Small intestine (tissue), 16 donors: ENCODE results near the gene IMPDH1. TPM values are rescaled to one million over a fixed set of nuclear protein-coding genes. Genes with fewer than 3 reads are reported as not detected.
A peak's percentile ranks its signal among the peaks of the same experiment; 100 is the strongest.
"Not testable (repeated sequence)": the region's sequence is repeated elsewhere in the genome, so short reads cannot be mapped to it uniquely, and the experiment has no call there.

Experiments
- DNase-seq, 2 donors: peaks; one replicate each; pipeline versions ENCODE4 v3.0.0 to v3.0.0-alpha.2; 2013
- FAIRE-seq: peaks from 2 replicates; lab custom pipeline; 2012; peaks lifted over from hg19 to GRCh38; lab: Jason Lieb, UNC
- H3K27ac ChIP-seq, 3 donors: one replicate each; pipeline ENCODE4 v1.5.1; 2013; ENCODE audit warnings: low read length in 2 of 3, mild to moderate bottlenecking in 2 of 3, control low read depth in 1 of 3, inconsistent platforms in 1 of 3, low read depth in 1 of 3, moderate library complexity in 1 of 3
- H3K27me3 ChIP-seq, 3 donors: one replicate each; pipeline ENCODE4 v1.6.1; 2013; ENCODE audit warnings: low read length in 3 of 3, inconsistent platforms in 1 of 3; ENCODE audit not compliant: control insufficient read depth in 3 of 3, insufficient read depth in 3 of 3
- H3K36me3 ChIP-seq, 3 donors: one replicate each; pipeline ENCODE4 v1.6.1; 2013; ENCODE audit warnings: low read length in 3 of 3, inconsistent platforms in 1 of 3, low read depth in 1 of 3, mild to moderate bottlenecking in 1 of 3, moderate library complexity in 1 of 3; ENCODE audit not compliant: control insufficient read depth in 3 of 3, insufficient read depth in 2 of 3
- H3K4me1 ChIP-seq, 3 donors: one replicate each; pipeline ENCODE4 v1.6.1; 2013; ENCODE audit warnings: low read length in 2 of 3, inconsistent platforms in 1 of 3, low read depth in 1 of 3, mild to moderate bottlenecking in 1 of 3, moderate library complexity in 1 of 3; ENCODE audit not compliant: control insufficient read depth in 3 of 3, insufficient read depth in 2 of 3
- H3K4me3 ChIP-seq, 3 donors: one replicate each; pipeline ENCODE4 v1.5.1; 2013; ENCODE audit warnings: low read length in 3 of 3, control low read depth in 1 of 3, inconsistent platforms in 1 of 3, low read depth in 1 of 3, mild to moderate bottlenecking in 1 of 3, moderate library complexity in 1 of 3
- H3K9me3 ChIP-seq, 2 donors: one replicate each; pipeline ENCODE4 v1.6.1; 2013; ENCODE audit warnings: low read depth in 1 of 2, low read length in 1 of 2; ENCODE audit not compliant: control insufficient read depth in 2 of 2, insufficient read depth in 1 of 2
- WGBS, 3 donors: extraction: QIAGEN DNeasy Blood & Tissue Kit; methylation state at CpG; one replicate each; pipeline ENCODE4 v1.1.7; 2013; 5-methylcytosine and 5-hydroxymethylcytosine counted together
- long read RNA-seq, 10 donors: transcript quantifications; one replicate each; lab custom pipeline, GENCODE V29; 2026
- polyA plus RNA-seq, 4 donors: library from polyadenylated mRNA; stranded (reverse) in 3 of 4; unstranded in 1 of 4; fragments of 200-250 nt in 3 of 4; fragments of 120-200 nt in 1 of 4; gene quantifications; one replicate each; pipeline versions ENCODE4 v1.2.1 to v1.2.3, GENCODE V29; 2013
- donor health status: healthy with polysubstance abuse.
- donor health status: control.
- donor health status: control.
- donor health status: Bipolar disorder and iron deficiency.
- donor health status: healthy.

The IMPDH1 gene
- polyA plus RNA-seq: 10 to 100 TPM in 3 of 4 donors, 1 to 10 TPM in 1; 4.5 to 19.0 (median 10.9) TPM
- long read RNA-seq, donor 1, partial matches to known transcripts: 0 of 1 reads
- long read RNA-seq, donor 1, other reads (novel, unspliced or antisense): 0 of 1 reads
- long read RNA-seq, donor 2: 0 reads
- long read RNA-seq, donor 3: 0 reads
- long read RNA-seq, donor 4: 0 reads
- long read RNA-seq, donor 5: 0 reads
- long read RNA-seq, donor 6: 0 reads
- long read RNA-seq, donor 7, partial matches to known transcripts: 5 of 6 reads
- long read RNA-seq, donor 7, other reads (novel, unspliced or antisense): 0 of 6 reads
- long read RNA-seq, donor 8, partial matches to known transcripts: 0 of 1 reads
- long read RNA-seq, donor 8, other reads (novel, unspliced or antisense): 0 of 1 reads
- long read RNA-seq, donor 9: 0 reads
- long read RNA-seq, donor 10, partial matches to known transcripts: 0 of 4 reads
- long read RNA-seq, donor 10, other reads (novel, unspliced or antisense): 0 of 4 reads

DNA sequence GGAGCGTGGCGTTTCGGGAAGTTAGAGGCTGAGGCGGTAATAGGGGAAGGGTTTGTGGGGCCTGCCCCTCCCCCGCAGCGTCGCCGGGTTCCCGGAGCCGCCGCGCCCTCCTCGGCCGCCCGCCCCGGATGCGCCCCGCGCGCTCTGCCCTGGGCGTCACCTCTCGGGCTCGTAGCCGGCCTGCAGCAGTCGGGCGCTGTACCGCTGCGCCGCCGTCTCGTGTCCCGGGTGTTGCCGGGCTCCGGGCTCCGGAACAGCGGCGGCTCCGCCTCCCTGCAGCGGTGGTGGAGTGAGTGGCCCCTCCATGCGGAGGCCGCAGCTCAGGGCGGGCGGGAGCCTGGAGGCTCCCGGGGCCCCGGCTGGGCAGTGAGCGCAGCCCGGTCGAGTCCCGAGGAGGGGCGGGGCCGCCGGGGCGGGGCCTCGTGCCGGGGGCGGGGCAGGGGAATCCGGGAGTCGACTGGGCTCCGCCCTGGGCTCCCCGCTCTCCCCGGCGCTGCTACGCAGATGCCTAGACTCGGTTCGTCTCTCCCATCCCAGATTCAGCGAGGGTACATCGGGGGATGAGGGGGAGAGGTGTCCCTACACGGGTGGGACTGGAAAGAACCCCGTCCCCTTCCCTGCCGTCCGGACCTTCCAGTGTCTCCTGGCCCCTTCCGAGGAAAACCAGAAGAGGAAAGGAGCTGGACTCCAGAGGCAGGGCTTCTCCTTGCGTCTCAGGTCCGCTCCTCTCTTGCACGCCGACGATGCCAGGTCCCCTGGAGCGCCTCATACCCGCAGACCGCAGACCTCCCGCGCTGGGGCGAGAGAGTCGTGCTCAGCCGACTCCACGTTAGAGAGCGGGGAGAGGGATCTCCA lies at the start of gene IMPDH1:
Gene IMPDH1 (minus strand): TSS at position 387 of the 855 bp plus-strand sequence. CDS start 81 bp downstream, at position 306.
- no peak for FAIRE-seq

DNA sequence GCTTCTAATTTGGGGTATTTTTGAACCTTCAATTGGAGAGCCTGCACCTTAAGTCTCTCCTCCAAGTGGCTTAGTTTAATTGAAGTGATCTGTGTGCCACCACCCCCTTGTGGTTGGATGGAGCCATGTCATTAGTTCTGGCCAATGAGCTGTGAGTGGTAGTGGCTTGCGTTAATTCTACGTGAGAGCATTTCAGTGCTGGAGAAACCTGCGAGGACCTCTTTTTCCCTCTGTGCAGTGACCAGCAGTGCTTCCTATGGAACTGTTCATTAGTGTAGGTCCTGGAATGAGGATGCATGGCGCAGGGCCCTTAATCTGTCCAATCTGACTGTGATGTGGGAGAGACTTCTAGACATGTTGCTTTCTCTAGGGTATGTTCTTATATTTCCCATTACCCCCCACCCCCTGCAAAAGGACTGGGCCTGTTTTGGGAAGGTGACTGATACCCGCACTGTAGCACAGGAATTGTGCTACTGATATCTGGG lies 49.7 kb upstream of the IMPDH1 start:
- 21 to 35% (median 31%) methylated on average over 5 of the region's 5 CpGs for WGBS, 3 donors
- Histone ChIP-seq H3K9me3 (no peaks in the 10 kb centered on the region), H3K27me3 (no peaks in the 10 kb centered on the region), H3K4me1 (peaks cover 0 to 15% (median 4%) of the 10 kb centered on the region in 3 donors), H3K4me3 (no peak overlapping the region), H3K27ac (no peak overlapping the region), H3K36me3 (peaks cover 0 to 8% (median 0%) of the 10 kb centered on the region in 3 donors)
- DNase-seq (peak; percentile 80 to 86), FAIRE-seq (no peak)

More for the DNA sequence above, at the start of gene IMPDH1:
- peaks cover 0 to 8% of the 10 kb centered on the region in 2 donors for H3K9me3 ChIP-seq
- WGBS, 3 donors: 0% methylated on average over 60 to 87 of the region's 87 CpGs
- DNase-seq: peak; percentile 80 to 92
- H3K4me1 ChIP-seq: peaks cover 0 to 19% (median 3%) of the 10 kb centered on the region in 3 donors
- H3K27ac ChIP-seq: peak within 1 kb of the TSS; percentile 53 to 85 (median 68)
- H3K27me3 ChIP-seq: peaks cover 0 to 26% (median 0%) of the 10 kb centered on the region in 3 donors
- no peaks in the 10 kb centered on the region for H3K36me3 ChIP-seq
- H3K4me3 ChIP-seq: peak within 1 kb of the TSS; percentile 64 to 65 (median 65)

DNA sequence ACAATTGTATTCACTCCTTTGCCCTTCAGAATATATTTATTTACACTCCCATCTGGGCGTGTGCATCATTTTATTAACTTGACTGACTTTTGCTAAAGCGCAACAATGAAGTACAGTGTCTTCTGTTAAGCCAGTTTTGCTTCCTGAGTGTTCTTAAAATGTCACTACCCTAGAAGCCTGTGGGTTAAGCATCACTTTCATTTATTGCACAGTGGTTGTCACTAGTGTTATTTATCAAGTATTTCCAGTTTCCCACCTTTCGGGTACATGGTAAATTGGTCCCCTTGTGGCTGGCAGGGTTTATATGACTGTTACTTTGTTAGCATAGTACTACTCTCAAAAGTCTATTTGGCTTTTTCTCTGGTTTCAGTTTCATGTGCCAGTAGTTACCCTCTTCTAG lies 49.2 kb upstream of the IMPDH1 start:
- H3K27me3 ChIP-seq: no peaks in the 10 kb centered on the region
- FAIRE-seq (no peak), DNase-seq (no peak)
- H3K4me3 ChIP-seq: no peak overlapping the region
- H3K27ac ChIP-seq: no peak overlapping the region
- H3K4me1 ChIP-seq: peaks cover 0 to 20% (median 5%) of the 10 kb centered on the region in 3 donors
- peaks cover 0 to 8% (median 0%) of the 10 kb centered on the region in 3 donors for H3K36me3 ChIP-seq
- H3K9me3 ChIP-seq: no peaks in the 10 kb centered on the region
- WGBS, 3 donors: 31 to 46% (median 32%) methylated on average over 3 of the region's 3 CpGs

DNA sequence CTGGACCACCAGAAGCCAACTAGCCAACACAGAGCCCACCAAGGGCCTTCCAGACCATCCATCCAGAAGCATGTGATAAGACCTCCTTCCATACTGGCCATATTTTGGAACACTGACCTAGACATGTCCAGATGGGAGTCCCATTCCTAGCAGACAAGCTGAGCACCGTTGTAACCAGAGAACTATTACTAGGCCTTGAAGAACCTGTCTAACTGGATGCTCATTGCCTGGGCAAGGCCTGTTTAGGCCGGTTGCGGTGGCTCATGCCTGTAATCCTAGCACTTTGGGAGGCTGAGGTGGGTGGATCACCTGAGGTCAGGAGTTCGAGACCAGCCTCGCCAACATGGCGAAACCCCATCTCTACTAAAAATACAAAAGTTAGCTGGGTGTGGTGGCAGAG lies 47.6 kb upstream of the IMPDH1 start:
- H3K4me1 ChIP-seq: peaks cover 0 to 33% (median 9%) of the 10 kb centered on the region in 3 donors

DNA sequence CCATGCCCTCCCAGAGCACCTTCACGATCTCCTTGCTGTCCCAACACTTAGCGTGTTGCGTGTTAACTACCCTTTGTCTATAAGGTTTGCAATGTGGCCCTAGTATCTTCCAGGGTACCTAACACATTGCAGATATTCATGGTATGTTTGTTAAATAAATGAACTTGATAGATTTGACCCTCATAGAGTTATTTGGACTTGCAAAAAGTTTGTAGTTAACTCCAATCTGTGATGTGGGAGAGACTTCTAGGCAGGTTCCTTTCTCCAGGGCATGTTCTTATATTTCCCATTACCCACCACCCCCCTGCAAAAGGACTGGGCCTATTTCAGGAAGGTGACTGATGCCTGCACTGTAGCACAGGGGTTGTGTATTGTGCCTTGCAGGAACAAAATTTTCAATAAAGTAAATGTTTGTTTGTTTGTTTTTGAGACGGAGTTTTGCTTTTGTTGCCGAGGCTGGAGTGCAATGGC lies 46.5 kb upstream of the IMPDH1 start:
- no peak for FAIRE-seq
- Histone ChIP-seq H3K9me3 (no peaks in the 10 kb centered on the region), H3K27ac (peak overlapping the region in 2 of 3 donors; percentile 89 to 94), H3K4me3 (peak overlapping the region; percentile 52 to 90 (median 65)), H3K36me3 (peaks cover 0 to 8% (median 0%) of the 10 kb centered on the region in 3 donors), H3K27me3 (no peaks in the 10 kb centered on the region), H3K4me1 (peaks cover 0 to 33% (median 9%) of the 10 kb centered on the region in 3 donors)
- no peak for DNase-seq
- 2 to 6% (median 6%) methylated on average over 5 of the region's 5 CpGs for WGBS, 3 donors

More for the DNA sequence above, 47.6 kb upstream of the IMPDH1 start:
- FAIRE-seq, DNase-seq, H3K36me3 ChIP-seq, H3K4me3 ChIP-seq, H3K27ac ChIP-seq, H3K9me3 ChIP-seq, H3K27me3 ChIP-seq: not testable (repeated sequence)
- 70 to 85% (median 77%) methylated on average over 6 of the region's 6 CpGs for WGBS, 3 donors

DNA sequence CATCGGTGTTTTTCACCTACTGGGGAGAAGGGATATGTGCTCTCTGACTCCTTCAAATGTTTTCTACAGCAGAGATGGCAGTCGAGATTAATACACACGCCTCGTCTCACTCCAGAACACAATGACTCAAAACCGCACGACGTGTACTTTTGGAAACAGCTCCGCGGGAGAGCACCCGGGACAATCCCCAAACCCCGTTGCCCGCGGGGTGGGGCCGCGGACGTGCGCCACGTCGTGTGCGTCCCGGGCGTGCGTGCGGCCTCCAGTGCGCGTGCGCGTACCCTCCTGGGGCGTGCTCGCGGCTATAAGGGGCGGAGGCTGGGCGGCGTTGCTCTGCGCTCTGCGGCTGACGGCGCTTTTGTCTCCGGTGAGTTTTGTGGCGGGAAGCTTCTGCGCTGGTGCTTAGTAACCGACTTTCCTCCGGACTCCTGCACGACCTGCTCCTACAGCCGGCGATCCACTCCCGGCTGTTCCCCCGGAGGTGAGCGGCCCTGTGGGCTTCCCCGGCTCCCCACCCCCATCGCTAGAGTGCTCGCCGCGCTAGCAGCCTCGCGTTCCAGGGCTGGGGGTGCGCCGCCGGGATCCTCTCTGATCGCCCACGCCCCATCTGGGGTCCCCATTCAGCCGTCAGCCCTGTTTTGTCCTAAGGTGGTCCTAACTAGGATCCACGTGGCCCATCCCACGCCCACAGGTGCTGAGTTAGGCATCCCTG lies 45.9 kb upstream of the IMPDH1 start, which contains the start of gene HILPDA:
Gene HILPDA (plus strand): TSS at position 336 of the 712 bp plus-strand sequence. CDS start 1,391 bp downstream, outside the sequence.
- WGBS, 3 donors: 0 to 1% (median 0%) methylated on average over 62 to 64 of the region's 64 CpGs
- Histone ChIP-seq H3K27me3 (no peaks in the 10 kb centered on the region), H3K9me3 (no peaks in the 10 kb centered on the region), H3K4me3 (peak within 1 kb of the TSS; percentile 52 to 90 (median 65)), H3K4me1 (peaks cover 0 to 33% (median 9%) of the 10 kb centered on the region in 3 donors), H3K36me3 (peaks cover 0 to 8% (median 0%) of the 10 kb centered on the region in 3 donors), H3K27ac (peak within 1 kb of the TSS; percentile 56 to 94 (median 89))
- peak; percentile 92 to 95 for DNase-seq
- no peak for FAIRE-seq

DNA sequence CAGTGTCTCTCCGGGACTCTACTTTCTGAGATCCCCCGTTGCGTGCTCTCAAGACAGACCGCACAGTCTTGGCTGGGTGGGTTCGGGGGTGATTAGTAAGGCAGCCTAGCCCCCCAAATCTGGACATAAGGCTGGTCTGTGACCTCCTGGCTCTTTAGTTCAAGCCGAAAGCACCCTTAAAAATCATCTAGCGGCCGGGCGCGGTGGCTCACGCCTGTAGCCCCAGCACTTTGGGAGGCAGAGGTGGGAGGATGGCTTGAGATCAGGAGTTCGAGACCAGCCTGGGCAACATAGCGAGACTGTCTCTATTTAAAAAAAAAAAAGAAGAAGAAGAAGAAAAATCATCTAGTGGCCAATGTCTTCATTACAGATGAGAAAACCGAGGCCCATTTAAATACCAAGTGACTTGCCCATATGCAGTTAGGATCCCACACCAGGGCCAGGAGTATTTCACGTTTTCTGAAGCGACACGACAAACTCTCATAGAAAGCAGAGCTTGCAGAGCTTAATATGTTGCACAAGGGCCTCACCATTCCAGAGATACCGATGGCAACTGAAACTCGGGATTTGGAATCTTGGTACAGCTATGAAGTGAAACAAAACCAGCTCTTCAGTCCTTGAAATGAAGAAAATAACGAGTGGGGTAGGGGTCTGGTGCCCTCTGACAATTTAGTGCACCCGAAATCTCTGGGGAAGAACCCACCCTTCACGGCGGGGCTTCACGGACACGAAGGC lies 45.2 kb upstream of the IMPDH1 start:
- Histone ChIP-seq H3K4me3 (peak overlapping the region in 2 of 3 donors; percentile 65 to 90), H3K27me3 (no peaks in the 10 kb centered on the region), H3K27ac (peak overlapping the region; percentile 56 to 94 (median 89)), H3K9me3 (no peaks in the 10 kb centered on the region), H3K36me3 (peaks cover 0 to 8% (median 0%) of the 10 kb centered on the region in 3 donors), H3K4me1 (peaks cover 0 to 33% (median 9%) of the 10 kb centered on the region in 3 donors)
- DNase-seq (no peak), FAIRE-seq (no peak)
- WGBS, 3 donors: 48 to 52% (median 49%) methylated on average over 25 of the region's 25 CpGs
